ENCODE results near the gene ICA1L.

- TF ChIP-seq, protein P1, sequence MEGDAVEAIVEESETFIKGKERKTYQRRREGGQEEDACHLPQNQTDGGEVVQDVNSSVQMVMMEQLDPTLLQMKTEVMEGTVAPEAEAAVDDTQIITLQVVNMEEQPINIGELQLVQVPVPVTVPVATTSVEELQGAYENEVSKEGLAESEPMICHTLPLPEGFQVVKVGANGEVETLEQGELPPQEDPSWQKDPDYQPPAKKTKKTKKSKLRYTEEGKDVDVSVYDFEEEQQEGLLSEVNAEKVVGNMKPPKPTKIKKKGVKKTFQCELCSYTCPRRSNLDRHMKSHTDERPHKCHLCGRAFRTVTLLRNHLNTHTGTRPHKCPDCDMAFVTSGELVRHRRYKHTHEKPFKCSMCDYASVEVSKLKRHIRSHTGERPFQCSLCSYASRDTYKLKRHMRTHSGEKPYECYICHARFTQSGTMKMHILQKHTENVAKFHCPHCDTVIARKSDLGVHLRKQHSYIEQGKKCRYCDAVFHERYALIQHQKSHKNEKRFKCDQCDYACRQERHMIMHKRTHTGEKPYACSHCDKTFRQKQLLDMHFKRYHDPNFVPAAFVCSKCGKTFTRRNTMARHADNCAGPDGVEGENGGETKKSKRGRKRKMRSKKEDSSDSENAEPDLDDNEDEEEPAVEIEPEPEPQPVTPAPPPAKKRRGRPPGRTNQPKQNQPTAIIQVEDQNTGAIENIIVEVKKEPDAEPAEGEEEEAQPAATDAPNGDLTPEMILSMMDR (IDR thresholded peaks at IDR 0.05) = no peak
- TF ChIP-seq ZFX (IDR thresholded peaks at IDR 0.05; ENCODE audit: borderline replicate concordance) = no peak
Measured at GRCh38 chr2:202817771-202818170, 53.8 kb downstream of the ICA1L start.

Data from 22Rv1 (cell line).